ENCODE measurements around the gene SHFL. TPM values are rescaled to one million over a fixed set of nuclear protein-coding genes. Genes with fewer than 3 reads are reported as not detected.

Gene SHFL
- total RNA-seq, 1 experiment from 2014 or later: 17.4 TPM

DNA sequence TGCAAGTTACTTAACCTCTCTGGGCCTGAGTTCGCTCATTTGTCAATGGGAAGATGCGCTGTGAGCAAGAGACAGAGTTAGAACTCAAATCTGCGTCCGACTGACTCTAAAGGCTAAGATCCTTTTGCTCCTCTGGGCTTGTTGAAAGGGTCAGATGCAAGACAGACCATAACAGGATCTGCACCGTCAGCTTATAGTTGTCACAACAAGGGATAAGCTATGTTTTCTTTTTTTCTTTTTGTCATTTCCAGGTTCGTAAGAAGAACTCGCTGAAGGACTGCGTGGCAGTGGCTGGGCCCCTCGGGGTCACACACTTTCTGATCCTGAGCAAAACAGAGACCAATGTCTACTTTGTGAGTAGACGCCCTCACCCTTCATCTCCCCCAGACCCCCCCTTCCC, 21.1 kb downstream of the SHFL start:
- ChIA-PET POLR2A (interaction anchor here (0.6 kb wide), 1 partner anchor 176 kb away, joined by 5 read pairs; no protein-coding TSS in a partner anchor), CTCF (no interaction called here)
- peaks cover 14% of the 10 kb centered on the region for H3K36me3 ChIP-seq (ENCODE audit: control insufficient read depth, insufficient read depth, low read length)
- no peaks in the 10 kb centered on the region for H3K9me3 ChIP-seq (ENCODE audit: control insufficient read depth, insufficient read depth, low read depth, low read length)
- in situ Hi-C loops (cut with HindIII; ENCODE audit: low pct_unique_long_range_greater_than_20kb, low sequenced_read_pairs): no loop called here
- H3K4me1 ChIP-seq (ENCODE audit: control insufficient read depth, insufficient read depth, low read length): peaks cover 7% of the 10 kb centered on the region
- ATAC-seq: no peak
- TF ChIP-seq, protein P1, sequence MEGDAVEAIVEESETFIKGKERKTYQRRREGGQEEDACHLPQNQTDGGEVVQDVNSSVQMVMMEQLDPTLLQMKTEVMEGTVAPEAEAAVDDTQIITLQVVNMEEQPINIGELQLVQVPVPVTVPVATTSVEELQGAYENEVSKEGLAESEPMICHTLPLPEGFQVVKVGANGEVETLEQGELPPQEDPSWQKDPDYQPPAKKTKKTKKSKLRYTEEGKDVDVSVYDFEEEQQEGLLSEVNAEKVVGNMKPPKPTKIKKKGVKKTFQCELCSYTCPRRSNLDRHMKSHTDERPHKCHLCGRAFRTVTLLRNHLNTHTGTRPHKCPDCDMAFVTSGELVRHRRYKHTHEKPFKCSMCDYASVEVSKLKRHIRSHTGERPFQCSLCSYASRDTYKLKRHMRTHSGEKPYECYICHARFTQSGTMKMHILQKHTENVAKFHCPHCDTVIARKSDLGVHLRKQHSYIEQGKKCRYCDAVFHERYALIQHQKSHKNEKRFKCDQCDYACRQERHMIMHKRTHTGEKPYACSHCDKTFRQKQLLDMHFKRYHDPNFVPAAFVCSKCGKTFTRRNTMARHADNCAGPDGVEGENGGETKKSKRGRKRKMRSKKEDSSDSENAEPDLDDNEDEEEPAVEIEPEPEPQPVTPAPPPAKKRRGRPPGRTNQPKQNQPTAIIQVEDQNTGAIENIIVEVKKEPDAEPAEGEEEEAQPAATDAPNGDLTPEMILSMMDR (IDR thresholded peaks at IDR 0.05): no peak
- TF ChIP-seq POLR2AphosphoS5 (IDR thresholded peaks at IDR 0.05; ENCODE audit: low read depth, low read length) (no peak), SIN3A (IDR thresholded peaks at IDR 0.05; ENCODE audit: borderline replicate concordance, insufficient read depth, low read depth, low read length) (no peak), TCF7L2 (IDR thresholded peaks at IDR 0.05; ENCODE audit: low read depth, low read length) (no peak)
- TF ChIP-seq, protein P2, sequence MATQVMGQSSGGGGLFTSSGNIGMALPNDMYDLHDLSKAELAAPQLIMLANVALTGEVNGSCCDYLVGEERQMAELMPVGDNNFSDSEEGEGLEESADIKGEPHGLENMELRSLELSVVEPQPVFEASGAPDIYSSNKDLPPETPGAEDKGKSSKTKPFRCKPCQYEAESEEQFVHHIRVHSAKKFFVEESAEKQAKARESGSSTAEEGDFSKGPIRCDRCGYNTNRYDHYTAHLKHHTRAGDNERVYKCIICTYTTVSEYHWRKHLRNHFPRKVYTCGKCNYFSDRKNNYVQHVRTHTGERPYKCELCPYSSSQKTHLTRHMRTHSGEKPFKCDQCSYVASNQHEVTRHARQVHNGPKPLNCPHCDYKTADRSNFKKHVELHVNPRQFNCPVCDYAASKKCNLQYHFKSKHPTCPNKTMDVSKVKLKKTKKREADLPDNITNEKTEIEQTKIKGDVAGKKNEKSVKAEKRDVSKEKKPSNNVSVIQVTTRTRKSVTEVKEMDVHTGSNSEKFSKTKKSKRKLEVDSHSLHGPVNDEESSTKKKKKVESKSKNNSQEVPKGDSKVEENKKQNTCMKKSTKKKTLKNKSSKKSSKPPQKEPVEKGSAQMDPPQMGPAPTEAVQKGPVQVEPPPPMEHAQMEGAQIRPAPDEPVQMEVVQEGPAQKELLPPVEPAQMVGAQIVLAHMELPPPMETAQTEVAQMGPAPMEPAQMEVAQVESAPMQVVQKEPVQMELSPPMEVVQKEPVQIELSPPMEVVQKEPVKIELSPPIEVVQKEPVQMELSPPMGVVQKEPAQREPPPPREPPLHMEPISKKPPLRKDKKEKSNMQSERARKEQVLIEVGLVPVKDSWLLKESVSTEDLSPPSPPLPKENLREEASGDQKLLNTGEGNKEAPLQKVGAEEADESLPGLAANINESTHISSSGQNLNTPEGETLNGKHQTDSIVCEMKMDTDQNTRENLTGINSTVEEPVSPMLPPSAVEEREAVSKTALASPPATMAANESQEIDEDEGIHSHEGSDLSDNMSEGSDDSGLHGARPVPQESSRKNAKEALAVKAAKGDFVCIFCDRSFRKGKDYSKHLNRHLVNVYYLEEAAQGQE (IDR thresholded peaks at IDR 0.05; ENCODE audit: insufficient read depth in 1 of 2, low read depth in 2 of 2, low read length in 1 of 2): no peak
- peak overlapping the region; percentile 82 to 94 for H3K4me3 ChIP-seq (ENCODE audit: low read depth in 2 of 2, low read length in 2 of 2)
- intact Hi-C loops (cut with micrococcal nuclease; ENCODE audit: unreplicated experiment): no loop called here
- peak overlapping the region; percentile 90 for H3K27ac ChIP-seq (ENCODE audit: low read length)
- H3K27me3 ChIP-seq (ENCODE audit: control insufficient read depth, insufficient read depth, low read length): no peaks in the 10 kb centered on the region
- DNase-seq (ENCODE audit: low read depth, low spot score): no peak
- BruUV-seq (replicated peaks): no TSS peak

DNA sequence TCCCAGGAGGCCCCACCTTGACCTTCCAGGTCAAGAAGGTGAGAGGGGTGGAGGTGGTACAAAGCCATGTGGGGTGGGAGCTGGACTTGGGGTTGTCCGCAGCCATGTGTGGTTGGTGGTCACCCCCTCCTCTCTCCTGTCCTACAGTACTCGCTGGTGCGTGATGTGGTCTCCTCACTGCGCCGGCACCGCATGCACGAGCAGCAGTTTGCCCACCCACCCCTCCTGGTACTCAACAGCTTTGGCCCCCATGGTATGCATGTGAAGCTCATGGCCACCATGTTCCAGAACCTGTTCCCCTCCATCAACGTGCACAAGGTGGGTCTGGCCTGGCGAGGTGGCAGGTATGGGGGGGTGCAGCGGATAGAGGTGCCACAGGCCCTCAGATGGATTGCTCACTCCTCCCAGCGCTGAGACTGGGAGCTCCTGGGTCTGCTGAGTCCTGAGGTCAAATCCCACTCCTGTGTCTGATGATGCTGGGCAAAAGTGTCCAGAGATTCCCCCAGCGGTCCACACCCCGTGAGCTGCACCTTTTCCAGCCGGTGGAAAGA, 21.8 kb downstream of the SHFL start:
- in situ Hi-C loops (cut with HindIII; ENCODE audit: low pct_unique_long_range_greater_than_20kb, low sequenced_read_pairs): no loop called here
- Histone ChIP-seq H3K27ac (ENCODE audit: low read length) (no peak overlapping the region), H3K27me3 (ENCODE audit: control insufficient read depth, insufficient read depth, low read length) (no peaks in the 10 kb centered on the region), H3K36me3 (ENCODE audit: control insufficient read depth, insufficient read depth, low read length) (peaks cover 14% of the 10 kb centered on the region), H3K9me3 (ENCODE audit: control insufficient read depth, insufficient read depth, low read depth, low read length) (no peaks in the 10 kb centered on the region), H3K4me1 (ENCODE audit: control insufficient read depth, insufficient read depth, low read length) (peaks cover 8% of the 10 kb centered on the region), H3K4me3 (ENCODE audit: low read depth in 2 of 2, low read length in 2 of 2) (no peak overlapping the region; a peak in 1 of 4 replicates)
- ATAC-seq (no peak), DNase-seq (ENCODE audit: low read depth, low spot score) (no peak)
- ChIA-PET CTCF (no interaction called here), POLR2A (interaction anchor here (0.6 kb wide), 1 partner anchor 8 kb away, joined by 4 read pairs; no protein-coding TSS in a partner anchor)
- TF ChIP-seq, protein P1 (IDR thresholded peaks at IDR 0.05): no peak
- TF ChIP-seq TCF7L2 (IDR thresholded peaks at IDR 0.05; ENCODE audit: low read depth, low read length) (no peak), SIN3A (IDR thresholded peaks at IDR 0.05; ENCODE audit: borderline replicate concordance, insufficient read depth, low read depth, low read length) (no peak), POLR2AphosphoS5 (IDR thresholded peaks at IDR 0.05; ENCODE audit: low read depth, low read length) (no peak)
- TF ChIP-seq, protein P2 (IDR thresholded peaks at IDR 0.05; ENCODE audit: insufficient read depth in 1 of 2, low read depth in 2 of 2, low read length in 1 of 2): no peak
- intact Hi-C loops (cut with micrococcal nuclease; ENCODE audit: unreplicated experiment): no loop called here
- no TSS peak for BruUV-seq (replicated peaks)
